HG02885 (cell line): ENCODE results near the gene OR10H4.
"Not testable (repeated sequence)": the region's sequence is repeated elsewhere in the genome, so short reads cannot be mapped to it uniquely, and the experiment has no call there.

Experiments used
- ATAC-seq: cut with Tn5 transposase; IDR thresholded peaks from one replicate; pipeline ENCODE4 v1.9.1; 2021; ENCODE audit warnings: mild to moderate bottlenecking; ENCODE audit not compliant: unreplicated experiment, poor library complexity

OR10H4 gene, protein sequence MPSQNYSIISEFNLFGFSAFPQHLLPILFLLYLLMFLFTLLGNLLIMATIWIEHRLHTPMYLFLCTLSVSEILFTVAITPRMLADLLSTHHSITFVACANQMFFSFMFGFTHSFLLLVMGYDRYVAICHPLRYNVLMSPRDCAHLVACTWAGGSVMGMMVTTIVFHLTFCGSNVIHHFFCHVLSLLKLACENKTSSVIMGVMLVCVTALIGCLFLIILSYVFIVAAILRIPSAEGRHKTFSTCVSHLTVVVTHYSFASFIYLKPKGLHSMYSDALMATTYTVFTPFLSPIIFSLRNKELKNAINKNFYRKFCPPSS

DNA sequence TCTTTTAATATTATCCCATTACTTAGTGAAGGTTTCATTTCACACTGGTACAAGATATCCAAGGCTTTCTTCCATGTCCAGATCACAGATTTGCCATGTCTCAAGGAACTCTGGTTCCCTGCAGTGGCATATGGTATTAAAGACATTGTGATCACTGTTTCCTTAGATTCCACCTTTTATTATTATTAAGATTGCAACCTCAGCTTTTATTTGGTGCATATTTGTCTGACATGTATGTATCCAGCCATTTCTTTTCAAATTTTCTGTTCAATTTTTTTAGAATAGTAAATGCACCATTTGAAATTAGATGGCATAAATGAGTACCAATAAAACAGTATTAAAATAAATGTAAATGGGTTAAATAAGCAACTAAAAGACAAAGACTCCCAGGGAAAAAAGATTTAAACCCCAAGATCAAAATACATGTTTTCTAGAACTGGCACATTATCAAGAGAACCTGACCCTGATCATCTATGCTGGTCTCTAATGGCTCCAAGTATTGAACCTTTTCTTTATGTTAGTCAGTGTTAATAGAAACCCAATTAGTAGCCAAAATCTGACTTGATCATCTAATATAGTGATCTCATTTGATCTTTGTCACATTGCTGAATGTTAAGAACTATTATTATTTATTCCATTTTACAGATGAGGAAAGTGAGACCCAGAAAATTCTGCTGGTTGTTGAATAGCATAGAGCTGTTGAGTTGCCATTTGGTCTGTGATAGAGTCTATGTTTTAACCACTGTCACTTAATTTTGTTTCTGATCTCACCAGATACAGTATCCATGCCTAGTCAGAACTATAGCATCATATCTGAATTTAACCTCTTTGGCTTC, at the start of gene OR10H4:
TSS of gene OR10H4 (plus strand) at position 786 of the 836 bp plus-strand sequence. CDS start at position 786, 0 bp downstream.
- ATAC-seq: no peak

DNA sequence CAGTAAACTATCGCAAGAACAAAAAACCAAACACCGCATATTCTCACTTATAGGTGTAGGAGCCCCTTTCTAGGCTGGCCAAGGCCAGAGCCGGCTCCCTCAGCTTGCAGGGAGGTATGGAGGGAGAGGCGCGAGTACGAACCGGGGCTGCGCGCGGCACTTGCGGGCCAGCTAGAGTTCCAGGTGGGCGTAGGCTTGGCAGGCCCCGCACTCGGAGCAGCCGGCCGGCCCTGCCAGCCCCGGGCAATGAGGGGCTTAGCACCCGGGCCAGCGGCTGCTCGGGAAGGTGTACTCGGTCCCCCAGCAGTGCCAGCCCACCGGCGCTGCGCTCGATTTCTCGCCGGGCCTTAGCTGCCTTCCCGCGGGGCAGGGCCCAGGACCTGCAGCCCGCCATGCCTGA, 49.2 kb upstream of the OR10H4 start:
- ATAC-seq: not testable (repeated sequence)

DNA sequence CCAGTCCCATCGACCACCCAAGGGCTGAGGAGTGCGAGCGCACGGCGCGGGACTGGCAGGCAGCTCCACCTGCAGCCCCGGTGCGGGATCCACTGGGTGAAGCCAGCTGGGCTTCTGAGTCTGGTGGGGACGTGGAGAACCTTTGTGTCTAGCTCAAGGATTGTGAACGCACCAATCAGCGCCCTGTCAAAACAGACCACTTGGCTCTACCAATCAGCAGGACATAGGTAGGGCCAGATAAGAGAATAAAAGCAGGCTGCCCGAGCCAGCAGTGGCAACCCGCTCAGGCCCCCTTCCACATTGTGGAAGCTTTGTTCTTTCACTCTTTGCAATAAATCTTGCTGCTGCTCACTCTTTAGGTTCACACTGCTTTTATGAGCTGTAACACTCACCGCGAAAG, 48.8 kb upstream of the OR10H4 start:
- not testable (repeated sequence) for ATAC-seq

DNA sequence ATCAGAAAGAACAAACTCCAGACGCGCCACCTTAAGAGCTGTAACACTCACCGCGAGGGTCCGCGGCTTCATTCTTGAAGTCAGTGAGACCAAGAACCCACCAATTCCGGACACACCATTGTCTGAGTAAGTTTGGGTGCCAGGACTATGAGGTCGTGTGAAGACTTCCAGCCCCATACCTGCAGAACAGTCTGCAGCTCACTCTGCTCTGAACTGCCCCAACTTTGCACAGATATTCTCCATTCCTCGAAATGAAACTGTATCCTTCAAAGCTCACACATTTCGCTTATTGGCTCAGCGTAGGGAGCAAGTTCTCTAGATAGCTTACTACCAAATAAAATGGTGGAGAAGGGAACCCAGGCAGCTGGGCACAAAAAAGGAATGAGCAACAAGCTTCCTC, 48.3 kb upstream of the OR10H4 start:
- no peak for ATAC-seq

DNA sequence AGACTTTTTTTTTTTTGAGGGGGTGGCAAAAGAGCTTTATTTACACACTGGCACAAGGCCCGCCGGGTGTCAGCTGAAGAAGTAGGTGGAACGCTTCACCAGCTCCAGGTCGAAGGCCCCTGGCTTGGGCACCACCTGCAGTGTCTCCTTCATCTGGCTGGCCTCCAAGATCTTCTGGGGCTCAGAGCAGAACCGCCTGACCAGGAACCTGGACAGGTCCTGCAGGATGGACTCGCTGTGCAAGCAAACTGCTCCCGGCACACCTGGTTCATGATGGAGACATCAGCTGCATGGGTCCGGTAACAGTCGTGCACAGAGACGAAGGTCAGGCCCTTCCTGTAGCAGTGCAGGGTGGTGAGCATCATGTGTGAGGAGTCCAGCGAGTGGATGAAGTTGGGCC, 46.6 kb upstream of the OR10H4 start:
- ATAC-seq: no peak

DNA sequence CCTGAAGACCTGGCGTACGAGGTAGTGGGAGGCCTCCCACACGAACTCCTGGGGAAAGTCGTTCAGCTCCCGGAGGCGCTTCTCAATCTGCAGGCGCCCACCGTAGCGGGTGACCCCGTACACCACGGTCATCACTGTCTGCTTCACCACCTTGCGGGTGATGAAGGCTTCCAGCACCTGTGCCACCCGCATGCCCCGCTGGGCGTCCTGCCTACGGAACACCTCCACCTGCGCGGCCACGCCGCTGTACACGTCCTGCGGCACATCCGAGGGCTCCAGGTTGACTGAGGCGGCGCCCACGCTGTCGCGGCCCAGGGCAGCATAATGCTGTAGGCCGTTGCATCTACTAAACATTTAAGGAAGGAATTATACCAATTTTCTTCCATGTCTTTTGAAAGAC, 45.9 kb upstream of the OR10H4 start:
- ATAC-seq: not testable (repeated sequence)

DNA sequence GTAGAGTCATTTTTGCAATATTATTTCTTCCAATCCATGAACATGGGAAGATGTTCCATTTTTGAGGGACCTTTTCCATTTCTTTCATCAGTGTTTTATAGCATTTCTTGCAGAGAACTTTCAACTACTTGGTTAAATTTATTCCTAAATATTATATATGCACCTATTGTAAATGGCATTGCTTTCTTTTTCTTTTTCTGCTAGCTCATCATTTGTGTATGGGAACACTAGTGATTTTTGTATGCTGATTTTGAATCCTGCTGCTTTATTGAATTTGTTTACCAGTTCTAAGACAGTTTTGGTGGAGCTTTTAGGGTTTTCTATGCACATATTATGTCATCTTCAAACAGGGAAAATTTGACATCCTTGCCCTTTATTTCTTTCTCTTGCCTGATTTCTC, 43.8 kb upstream of the OR10H4 start:
- ATAC-seq: no peak

DNA sequence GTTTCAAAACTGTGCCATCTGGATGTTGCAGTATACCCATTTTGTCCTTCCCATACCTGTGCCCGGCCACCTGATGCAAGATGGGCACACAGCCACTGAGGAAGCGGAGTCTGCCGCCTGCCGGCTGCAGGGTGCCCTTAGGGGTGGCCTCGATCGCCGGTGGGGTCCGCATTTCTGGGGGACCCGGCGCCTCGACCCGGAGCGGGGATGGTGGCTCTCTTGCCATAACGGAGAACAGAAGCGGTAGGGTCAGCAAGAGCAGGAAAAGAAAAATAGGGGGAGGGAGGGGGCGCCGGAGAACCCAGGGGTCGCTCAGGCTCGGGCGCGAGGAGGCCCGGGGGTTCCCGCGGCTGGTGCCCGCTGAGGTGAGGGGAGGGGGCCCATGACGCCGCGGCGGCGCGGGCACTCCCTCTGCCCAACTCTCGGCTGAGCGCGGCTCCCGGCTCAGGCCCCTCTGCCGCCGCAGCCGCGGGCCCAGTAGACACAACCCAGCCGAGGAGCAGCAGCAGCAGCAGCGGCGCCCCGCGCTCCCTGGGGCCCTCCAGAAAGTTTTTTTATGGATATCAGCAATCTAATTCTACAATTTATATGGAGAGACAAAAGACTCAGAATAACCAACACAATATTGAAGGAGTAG, 37.1 kb upstream of the OR10H4 start:
- ATAC-seq: no peak

DNA sequence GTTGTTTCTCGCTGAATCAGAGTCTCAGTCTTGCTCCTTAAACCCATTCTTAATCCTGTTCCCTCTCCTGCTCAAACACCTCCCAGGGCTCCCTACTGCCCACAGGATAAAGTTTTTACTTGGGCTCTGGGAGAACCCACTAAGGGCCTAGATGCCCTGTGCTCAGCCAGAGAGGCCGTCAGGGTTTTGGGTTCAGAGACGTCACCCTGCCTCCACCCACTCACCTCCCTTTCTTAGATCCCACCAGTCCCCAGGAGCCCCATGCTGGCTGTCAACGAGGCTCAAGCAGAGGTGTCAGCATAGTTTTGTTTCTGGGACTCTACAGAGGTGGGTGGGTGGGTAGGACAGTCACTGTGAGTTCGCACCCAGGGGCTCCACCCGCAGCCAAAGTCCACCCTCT, 35.4 kb upstream of the OR10H4 start:
- ATAC-seq: no peak

DNA sequence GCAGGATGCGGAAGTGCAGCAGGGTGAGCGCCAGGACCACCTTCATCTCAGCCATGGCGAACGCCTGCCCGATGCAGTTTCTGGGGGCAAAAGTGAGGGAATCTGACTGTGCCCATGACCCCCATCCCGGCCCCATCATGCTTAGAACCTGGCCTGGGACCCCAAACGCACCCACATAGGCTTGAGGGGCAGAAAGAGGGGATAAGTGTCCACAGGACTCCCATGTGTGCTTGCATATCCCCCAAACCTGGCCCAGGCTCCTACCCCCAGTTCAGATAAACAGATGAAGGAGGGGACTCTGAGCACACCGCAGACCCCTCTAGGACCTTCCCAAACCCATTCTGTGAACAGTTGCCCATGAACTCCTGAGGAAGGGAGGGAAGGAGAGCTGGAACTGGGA, 35.0 kb upstream of the OR10H4 start:
- no peak for ATAC-seq

DNA sequence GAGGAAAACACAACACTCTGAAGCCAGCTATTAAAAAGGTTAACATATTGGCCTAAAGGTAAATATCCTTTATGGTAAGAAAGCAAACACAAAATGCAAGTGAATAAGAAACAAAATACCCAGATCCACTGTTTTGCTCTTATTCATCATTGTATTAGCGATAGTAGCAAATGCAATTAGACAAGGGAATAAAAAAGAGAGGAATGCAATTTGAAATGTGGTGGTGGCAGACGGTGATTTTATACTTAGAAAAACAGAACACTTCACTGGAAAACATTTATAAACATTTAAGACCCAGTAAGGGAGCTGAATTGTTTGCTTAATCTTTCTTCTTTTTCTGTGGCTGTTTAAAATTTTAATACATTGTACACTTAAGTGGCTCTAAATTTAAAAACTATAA, 33.7 kb upstream of the OR10H4 start:
- ATAC-seq: no peak

DNA sequence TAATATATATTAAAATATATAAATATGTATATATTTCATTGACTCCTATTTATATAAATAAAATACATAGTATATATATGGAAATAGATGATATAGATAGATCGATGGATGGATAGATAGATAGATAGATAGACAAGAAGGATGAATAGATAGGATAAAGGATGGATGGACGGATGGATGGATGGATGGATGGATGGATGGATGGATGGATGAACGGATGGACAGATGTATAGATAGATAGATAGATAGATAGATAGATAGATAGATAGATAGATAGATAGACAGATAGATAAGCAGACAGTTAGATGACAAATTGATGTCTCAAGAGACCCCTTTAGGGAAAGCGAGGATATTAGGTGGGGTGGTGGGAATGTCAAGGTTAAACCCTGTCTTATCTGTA, 29.6 kb upstream of the OR10H4 start:
- ATAC-seq: no peak

DNA sequence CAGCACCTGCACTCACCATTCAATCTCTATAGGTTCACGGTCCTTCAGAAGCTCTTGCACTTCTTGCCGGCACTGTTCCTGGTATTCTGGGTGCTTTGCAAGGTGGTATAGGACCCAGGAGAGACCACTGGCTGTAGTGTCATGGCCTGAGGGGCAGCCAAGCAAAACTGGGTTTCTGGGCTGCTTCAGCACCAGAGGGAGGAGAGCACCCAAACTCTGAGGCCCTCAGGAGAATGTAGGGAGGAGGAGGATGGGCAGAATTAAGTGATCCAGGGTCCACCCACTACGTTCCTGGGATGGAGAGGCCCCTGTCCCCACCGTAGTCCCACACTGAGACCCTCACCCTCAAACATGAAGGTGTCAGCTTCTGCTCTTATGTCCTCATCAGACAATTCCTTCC, 26.8 kb upstream of the OR10H4 start:
- ATAC-seq: no peak

DNA sequence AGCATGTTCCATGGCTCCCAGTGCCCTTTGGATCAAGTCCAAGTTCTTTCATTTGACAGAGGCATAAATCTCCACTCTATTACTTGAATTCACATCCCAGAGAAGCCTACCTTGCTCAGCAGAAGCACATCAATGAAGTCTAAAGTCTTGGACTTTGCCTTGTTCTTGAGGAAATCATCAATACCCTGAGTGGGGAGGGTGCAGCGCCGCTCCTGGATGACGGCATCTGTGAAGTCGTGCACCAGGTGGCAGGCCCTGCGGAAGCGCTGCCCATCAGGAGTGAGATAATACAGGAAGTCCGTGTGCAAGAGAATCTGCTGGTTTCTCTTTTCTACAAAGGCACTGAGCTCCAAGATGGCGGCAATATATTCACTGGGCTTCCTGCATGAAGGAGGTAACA, 25.1 kb upstream of the OR10H4 start:
- no peak for ATAC-seq

DNA sequence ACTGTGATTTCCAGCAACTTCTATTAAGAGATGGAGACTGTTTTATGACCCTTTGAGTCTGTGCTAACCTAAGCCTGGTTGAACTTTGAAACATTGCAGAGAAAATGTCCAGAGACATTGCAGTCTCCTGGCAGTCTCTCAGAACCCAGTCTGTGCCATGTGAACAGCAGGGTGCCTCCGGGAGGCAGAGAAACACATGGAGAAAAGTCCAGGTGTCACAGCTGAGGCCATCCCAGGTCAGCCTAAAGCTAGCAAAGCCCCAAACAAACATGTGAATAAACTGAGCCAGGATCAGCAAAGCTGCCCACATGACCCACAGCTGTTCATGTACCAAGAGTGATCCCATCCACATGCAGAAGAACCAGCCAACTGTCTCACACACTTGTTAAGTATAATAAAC, 22.3 kb upstream of the OR10H4 start:
- no peak for ATAC-seq

DNA sequence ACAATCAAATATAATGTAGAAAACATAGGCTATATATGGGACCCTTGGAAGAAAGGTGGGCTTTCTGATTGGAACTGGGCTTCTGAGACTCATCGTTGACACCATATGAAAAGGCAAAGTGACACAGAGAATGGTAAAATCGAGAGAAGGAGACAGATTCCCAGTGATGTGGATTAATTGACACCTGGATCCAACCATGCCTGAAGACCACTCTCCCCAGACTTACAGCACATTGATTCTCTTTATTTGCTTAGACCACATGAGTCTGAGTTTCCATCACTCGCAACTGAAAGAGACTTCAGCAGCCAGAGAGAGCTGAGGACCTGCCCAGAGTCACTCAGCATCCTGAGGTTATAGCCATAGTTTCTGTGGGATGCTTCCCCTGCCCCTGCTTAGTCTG, 20.5 kb upstream of the OR10H4 start:
- ATAC-seq: no peak

DNA sequence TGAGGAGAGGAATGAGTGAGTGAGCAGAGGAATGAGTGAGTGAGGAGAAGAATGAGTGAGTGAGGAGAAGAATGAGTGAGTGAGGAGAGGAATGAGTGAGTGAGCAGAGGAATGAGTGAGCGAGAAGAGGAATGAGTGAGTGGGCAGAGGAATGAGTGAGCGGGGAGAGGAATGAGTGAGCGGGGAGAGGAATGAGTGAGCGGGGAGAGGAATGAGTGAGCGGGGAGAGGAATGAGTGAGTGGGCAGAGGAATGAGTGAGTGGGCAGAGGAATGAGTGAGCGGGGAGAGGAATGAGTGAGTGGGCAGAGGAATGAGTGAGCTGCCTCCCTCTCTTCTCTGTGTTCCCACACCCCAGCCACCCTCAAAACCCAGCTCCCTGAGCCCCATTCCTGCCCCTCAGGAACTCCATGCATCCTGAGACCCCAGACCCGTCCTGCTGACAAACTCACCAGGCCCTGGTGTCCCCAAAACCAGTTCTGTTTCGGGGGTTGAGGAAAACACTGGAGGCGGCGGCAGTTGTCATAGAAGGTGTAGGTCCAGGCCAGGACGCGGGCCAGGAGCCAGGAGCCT, 15.0 kb upstream of the OR10H4 start:
- not testable (repeated sequence) for ATAC-seq

DNA sequence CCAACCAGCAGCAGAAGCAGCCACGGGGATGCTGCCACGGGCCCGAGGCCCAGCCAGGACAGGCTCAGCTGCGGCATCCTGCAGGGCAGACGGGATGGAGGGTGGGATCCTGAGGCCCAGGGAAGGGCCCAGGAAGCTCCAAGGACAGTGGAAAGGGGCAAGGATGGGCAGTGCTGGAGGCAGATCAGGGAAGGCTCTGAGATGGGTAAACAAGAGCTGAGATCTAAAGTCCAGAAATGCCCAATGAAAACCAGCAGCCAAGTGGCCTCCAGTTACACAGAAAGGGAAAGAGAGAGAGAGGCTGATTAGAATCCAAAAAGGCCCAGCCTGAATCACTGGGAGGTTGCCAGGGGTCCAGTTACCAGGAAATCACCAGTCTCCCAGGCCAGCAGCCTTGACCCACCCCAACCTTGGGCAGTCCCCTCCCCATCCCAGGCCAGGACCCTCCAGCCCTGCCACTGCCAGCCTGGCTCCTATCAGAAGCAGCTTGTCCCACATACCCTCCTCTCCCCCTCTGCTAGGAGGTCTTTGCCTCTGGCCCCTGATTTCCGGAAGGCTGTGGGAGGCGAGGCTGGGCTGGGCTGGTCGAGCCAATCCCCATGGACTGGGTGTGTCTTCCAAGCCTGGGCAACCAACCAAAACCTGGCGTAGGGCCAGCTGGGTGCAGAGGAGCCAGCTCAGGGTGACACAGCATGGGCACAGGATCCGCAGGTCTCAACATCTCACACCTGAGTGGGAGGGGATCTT, 14.3 kb upstream of the OR10H4 start, which contains the start of gene CYP4F11:
TSS of gene CYP4F11 (minus strand) at position 198 of the 747 bp plus-strand sequence. CDS start at position 77, 121 bp downstream.
- ATAC-seq: no peak

DNA sequence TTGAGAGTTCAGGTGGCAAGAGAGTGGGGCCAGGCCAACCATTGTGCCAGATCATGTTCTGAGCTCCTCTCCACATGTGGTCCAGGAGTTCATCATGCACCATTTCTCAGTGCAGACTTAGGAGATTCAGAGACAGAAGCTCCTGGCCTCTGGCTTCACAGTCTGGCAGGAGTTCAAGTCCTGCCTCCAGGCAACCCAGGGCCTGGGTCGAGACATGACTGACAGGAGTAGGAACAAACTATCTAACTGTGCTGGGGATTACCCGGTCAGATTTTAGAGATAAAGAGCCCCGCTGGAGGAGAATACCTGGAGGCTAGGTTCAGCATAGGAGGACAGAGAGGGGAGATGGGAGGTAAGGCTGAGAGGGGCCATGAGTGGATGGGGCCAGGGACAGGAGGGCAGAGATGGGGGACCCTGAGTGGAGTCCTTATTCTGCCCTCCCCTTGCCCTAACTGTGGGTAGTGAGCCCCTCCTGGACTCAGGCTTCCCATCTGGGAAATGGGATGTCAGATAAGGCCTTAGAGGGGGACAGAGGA, 13.6 kb upstream of the OR10H4 start:
- ATAC-seq: no peak

DNA sequence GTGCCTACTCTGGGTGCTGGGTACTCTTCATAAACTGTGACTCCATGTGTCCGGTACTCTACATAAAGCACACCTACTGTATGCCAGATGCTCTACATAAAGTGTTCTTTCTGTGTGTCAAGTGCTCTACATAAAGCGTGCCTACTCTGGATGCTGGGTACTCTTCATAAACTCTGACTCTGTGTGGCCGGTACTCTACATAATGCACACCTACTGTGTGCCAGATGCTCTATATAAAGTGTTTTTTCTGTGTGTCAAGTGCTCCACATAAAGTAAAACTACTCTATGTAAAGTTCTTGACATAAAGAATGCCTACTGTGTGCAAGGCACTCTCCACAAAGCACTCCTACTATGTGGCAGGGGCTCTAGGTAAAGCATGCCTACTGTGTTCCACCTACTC, 12.6 kb upstream of the OR10H4 start:
- no peak for ATAC-seq
